Measurements from ENCODE around the gene FLNB. TPM values are rescaled to one million over a fixed set of nuclear protein-coding genes. Genes with fewer than 3 reads are reported as not detected.

FLNB gene
- total RNA-seq, 1 donor from 2014 or later: 782 TPM

- no peak for DNase-seq (ENCODE audit: extremely low read depth, low read depth, low spot score)
These were observed 116.2 kb downstream of the FLNB start for GRCh38 chr3:58124387-58124786.

DNA sequence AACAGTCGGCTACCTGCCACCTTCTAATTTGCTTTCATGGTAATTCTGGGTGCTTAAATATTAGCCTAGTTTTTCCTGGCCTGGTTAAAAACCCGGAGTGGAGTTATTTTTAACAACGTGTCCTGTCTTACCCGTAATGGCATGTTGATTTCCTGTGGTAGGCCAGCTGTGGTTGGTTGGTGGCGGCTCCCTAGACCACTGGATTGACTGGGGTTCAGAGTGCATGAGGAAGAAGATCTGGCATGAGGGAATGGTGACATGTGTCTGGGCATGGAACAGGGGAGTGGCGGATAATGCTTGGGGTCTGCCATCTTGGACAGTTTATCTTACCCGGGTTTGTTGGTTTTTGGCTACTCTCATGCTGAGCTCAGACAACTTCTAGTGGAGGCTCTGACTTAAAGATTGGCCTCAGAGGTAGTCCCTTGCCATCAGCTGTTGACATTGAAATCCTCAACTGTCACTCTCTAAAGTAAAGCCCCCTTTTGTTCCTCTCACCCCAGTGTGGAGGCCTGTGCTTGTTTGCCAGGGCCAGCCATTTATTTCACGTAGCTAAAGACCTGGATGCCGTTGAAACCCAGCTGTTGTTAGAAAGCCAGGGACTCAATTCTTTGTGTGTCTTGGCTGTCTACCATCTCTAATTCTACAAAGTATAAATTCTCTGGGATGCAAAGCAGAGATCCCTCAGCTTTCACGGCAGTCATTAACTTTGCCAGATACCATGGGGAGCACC, 121.0 kb downstream of the FLNB start:
- DNase-seq (ENCODE audit: extremely low read depth, low read depth, low spot score): no peak

- no peak for DNase-seq (ENCODE audit: extremely low read depth, low read depth, low spot score)
These were observed 122.4 kb downstream of the FLNB start for GRCh38 chr3:58130591-58130990.

- DNase-seq (ENCODE audit: extremely low read depth, low read depth, low spot score): no peak
These were observed 123.0 kb downstream of the FLNB start for GRCh38 chr3:58131101-58131825.

- DNase-seq (ENCODE audit: extremely low read depth, low read depth, low spot score): no peak
These were observed 124.6 kb downstream of the FLNB start for GRCh38 chr3:58132850-58133249.

- no peak for DNase-seq (ENCODE audit: extremely low read depth, low read depth, low spot score)
These were observed 126.2 kb downstream of the FLNB start for GRCh38 chr3:58134468-58134867.

DNA sequence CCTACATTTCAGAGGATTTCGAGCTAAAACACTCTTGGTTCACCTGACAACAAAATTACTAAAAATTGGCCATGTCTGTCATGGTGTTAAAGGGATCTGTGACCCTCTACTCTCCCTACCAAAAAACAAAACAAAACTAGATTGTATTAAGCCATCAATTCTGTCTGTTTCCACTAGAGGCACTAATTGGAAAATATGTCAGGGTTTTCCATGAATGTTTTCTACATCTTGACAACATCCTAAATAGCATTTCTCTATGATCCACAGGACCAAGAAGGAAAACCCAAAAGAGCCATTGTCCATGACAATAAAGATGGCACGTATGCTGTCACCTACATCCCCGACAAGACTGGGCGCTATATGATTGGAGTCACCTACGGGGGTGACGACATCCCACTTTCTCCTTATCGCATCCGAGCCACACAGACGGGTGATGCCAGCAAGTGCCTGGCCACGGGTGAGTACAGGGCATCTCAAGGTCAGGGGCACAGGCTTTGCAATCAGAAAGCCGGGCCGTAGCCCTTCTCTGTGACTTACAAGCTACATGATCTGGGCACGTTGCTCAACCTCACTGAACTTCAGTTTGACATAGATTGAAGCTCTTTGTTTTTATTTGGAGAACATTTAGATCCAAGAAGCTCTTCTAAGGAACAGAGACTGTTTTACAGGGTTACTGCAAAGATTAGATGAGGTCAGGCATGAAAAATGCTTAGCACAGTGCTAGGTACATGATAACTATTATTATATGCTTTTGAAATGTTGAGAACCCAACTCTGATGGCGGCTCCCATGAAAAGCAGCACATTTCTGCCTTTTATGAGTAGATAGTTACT, 127.7 kb downstream of the FLNB start:
- no peak for DNase-seq (ENCODE audit: extremely low read depth, low read depth, low spot score)

GRCh38 chr3:58137306-58137705, 129.1 kb downstream of the FLNB start:
- no peak for DNase-seq (ENCODE audit: extremely low read depth, low read depth, low spot score)

GRCh38 chr3:58141766-58142345, 133.6 kb downstream of the FLNB start:
- no peak for DNase-seq (ENCODE audit: extremely low read depth, low read depth, low spot score)

- DNase-seq (ENCODE audit: extremely low read depth, low read depth, low spot score): no peak
These were observed 135.3 kb downstream of the FLNB start for GRCh38 chr3:58143417-58144055.

DNA sequence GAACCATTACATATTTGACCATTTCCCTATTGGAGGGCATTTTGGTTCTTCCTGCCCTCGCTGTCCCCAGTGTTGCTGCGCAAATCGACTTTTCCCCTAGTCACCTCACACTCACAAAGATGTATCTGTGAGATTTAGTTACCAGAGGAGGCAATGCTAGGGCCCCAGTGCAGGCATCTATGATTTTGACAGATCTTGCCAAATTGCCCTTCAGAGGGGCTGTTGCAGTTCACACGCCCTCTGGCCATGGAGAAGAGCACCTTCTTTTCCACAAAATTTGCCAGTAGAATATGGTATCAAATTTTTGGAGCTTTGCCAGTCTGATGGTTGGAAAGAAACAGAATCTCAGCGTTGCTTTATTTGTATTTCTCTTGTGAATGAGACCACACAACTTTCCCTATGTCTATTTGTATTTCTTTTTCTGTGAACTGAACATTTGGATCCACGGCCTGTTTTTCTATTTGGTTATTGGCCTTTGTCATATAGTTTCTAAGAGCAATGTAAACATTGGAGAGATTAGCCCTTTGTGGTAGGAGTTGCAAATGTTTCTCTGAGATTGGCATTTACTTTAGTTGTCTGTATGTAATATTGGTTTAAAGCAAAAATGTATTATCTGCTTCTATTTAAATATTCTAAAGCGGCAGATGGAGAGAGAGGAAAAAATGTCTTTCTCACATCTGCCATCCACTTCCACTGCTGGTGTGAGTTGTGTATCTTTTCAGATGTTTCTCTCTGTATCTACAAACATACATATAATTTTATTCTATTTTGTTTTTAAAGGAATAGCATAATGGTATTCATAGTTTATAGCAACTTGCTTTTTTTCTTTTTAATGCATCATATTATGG, 136.5 kb downstream of the FLNB start:
- DNase-seq (ENCODE audit: extremely low read depth, low read depth, low spot score): no peak

- DNase-seq (ENCODE audit: extremely low read depth, low read depth, low spot score): no peak
These were observed 139.8 kb downstream of the FLNB start for GRCh38 chr3:58148049-58148448.

GRCh38 chr3:58150130-58150809, 142.0 kb downstream of the FLNB start:
- no peak for DNase-seq (ENCODE audit: extremely low read depth, low read depth, low spot score)

- no peak for DNase-seq (ENCODE audit: extremely low read depth, low read depth, low spot score)
These were observed 142.6 kb downstream of the FLNB start for GRCh38 chr3:58150810-58151199.

DNA sequence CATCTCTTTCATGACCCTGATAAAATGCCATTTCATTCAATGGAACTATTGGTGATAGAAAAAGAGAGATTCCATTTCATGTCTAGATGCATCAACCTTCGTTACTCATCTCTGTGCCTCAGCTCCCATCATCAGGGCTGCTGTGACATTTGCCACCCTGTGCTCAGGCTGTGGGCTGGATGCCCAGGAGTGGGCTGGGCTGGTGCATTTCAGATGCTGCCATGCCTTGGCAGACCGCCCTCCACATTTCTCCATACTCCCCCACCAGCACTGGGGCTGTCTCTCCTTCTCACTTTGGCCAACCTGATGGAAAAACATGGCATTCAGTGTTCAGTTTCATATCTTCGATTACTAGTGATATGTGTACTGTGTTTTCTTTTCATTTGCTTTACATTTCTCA, 143.4 kb downstream of the FLNB start:
- no peak for DNase-seq (ENCODE audit: extremely low read depth, low read depth, low spot score)

- DNase-seq (ENCODE audit: extremely low read depth, low read depth, low spot score): no peak
These were observed 144.2 kb downstream of the FLNB start for GRCh38 chr3:58152225-58153015.

DNA sequence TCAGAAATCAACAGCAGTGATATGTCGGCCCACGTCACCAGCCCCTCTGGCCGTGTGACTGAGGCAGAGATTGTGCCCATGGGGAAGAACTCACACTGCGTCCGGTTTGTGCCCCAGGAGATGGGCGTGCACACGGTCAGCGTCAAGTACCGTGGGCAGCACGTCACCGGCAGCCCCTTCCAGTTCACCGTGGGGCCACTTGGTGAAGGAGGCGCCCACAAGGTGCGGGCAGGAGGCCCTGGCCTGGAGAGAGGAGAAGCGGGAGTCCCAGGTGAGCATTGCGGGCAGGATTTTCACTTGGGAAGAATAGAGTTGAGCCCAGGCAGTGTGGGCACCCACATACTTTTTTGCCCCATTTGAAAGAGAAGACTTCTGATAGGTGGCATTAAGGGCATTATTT, 145.1 kb downstream of the FLNB start:
- no peak for DNase-seq (ENCODE audit: extremely low read depth, low read depth, low spot score)

Data from glomerular endothelial cell (primary cell).